ENCODE measurements around the gene ADH4.
"Not testable (repeated sequence)": the region's sequence is repeated elsewhere in the genome, so short reads cannot be mapped to it uniquely, and the experiment has no call there.

Gene ADH4

GRCh38 chr4:99088023-99088449 is 56.1 kb downstream of the ADH4 start:
- WGBS (ENCODE audit: insufficient coverage, insufficient read length) = no CpG with 5 or more reads among the region's 15 CpGs
- no peaks in the 10 kb centered on the region for H3K27me3 ChIP-seq (ENCODE audit: control insufficient read depth, insufficient read depth, low read length)
- no peak overlapping the region for H3K27ac ChIP-seq (ENCODE audit: low read length)
- peak overlapping the region; percentile 100; the same call in 1 of the 2 replicates for H3K4me3 ChIP-seq (ENCODE audit: low read length)
- H3K4me1 ChIP-seq (ENCODE audit: control insufficient read depth, insufficient read depth, low read length) = no peaks in the 10 kb centered on the region
- H3K36me3 ChIP-seq (ENCODE audit: control insufficient read depth, insufficient read depth, low read length) = peaks cover 6% of the 10 kb centered on the region; the same call in 1 of the 2 replicates
- no peaks in the 10 kb centered on the region for H3K9me3 ChIP-seq (ENCODE audit: control insufficient read depth, insufficient read depth, low read length)
- no peak for DNase-seq (ENCODE audit: low read depth, low spot score)

- Histone ChIP-seq H3K27me3 (ENCODE audit: control insufficient read depth, insufficient read depth, low read length) (no peaks in the 10 kb centered on the region), H3K9me3 (ENCODE audit: control insufficient read depth, insufficient read depth, low read length) (no peaks in the 10 kb centered on the region), H3K27ac (ENCODE audit: low read length) (no peak overlapping the region), H3K4me1 (ENCODE audit: control insufficient read depth, insufficient read depth, low read length) (no peaks in the 10 kb centered on the region), H3K4me3 (ENCODE audit: low read length) (no peak overlapping the region), H3K36me3 (ENCODE audit: control insufficient read depth, insufficient read depth, low read length) (peaks cover 20% of the 10 kb centered on the region; the same call in 1 of the 2 replicates)
- no CpG with 5 or more reads among the region's 2 CpGs for whole genome bisulfite sequencing (ENCODE audit: insufficient coverage, insufficient read length)
- DNase-seq (ENCODE audit: low read depth, low spot score) = no peak
These were observed 59.5 kb downstream of the ADH4 start for GRCh38 chr4:99084595-99084994.

GRCh38 chr4:99082192-99082591 is 61.9 kb downstream of the ADH4 start:
- Histone ChIP-seq H3K36me3 (ENCODE audit: control insufficient read depth, insufficient read depth, low read length) (peaks cover 21% of the 10 kb centered on the region; the same call in 1 of the 2 replicates), H3K27ac (ENCODE audit: low read length) (no peak overlapping the region), H3K9me3 (ENCODE audit: control insufficient read depth, insufficient read depth, low read length) (no peaks in the 10 kb centered on the region), H3K4me3 (ENCODE audit: low read length) (no peak overlapping the region), H3K27me3 (ENCODE audit: control insufficient read depth, insufficient read depth, low read length) (no peaks in the 10 kb centered on the region), H3K4me1 (ENCODE audit: control insufficient read depth, insufficient read depth, low read length) (no peaks in the 10 kb centered on the region)
- DNase-seq (ENCODE audit: low read depth, low spot score) = no peak
- WGBS (ENCODE audit: insufficient coverage, insufficient read length) = no CpG with 5 or more reads among the region's 5 CpGs

GRCh38 chr4:99080869-99081268 is 63.2 kb downstream of the ADH4 start:
- H3K27ac ChIP-seq (ENCODE audit: low read length); DNase-seq (ENCODE audit: low read depth, low spot score); H3K4me1 ChIP-seq (ENCODE audit: control insufficient read depth, insufficient read depth, low read length): not testable (repeated sequence)

GRCh38 chr4:99079625-99080295 is 64.3 kb downstream of the ADH4 start:
- no peak for DNase-seq (ENCODE audit: low read depth, low spot score)
- no CpG with 5 or more reads among the region's 5 CpGs for WGBS (ENCODE audit: insufficient coverage, insufficient read length)
- Histone ChIP-seq H3K27me3 (ENCODE audit: control insufficient read depth, insufficient read depth, low read length) (no peaks in the 10 kb centered on the region), H3K9me3 (ENCODE audit: control insufficient read depth, insufficient read depth, low read length) (no peaks in the 10 kb centered on the region), H3K4me3 (ENCODE audit: low read length) (no peak overlapping the region), H3K4me1 (ENCODE audit: control insufficient read depth, insufficient read depth, low read length) (no peaks in the 10 kb centered on the region), H3K27ac (ENCODE audit: low read length) (no peak overlapping the region), H3K36me3 (ENCODE audit: control insufficient read depth, insufficient read depth, low read length) (peaks cover 31% of the 10 kb centered on the region; the same call in 1 of the 2 replicates)

More at GRCh38 chr4:99080869-99081268, 63.2 kb downstream of the ADH4 start:
- H3K4me3 ChIP-seq (ENCODE audit: low read length); H3K27me3 ChIP-seq (ENCODE audit: control insufficient read depth, insufficient read depth, low read length); H3K9me3 ChIP-seq (ENCODE audit: control insufficient read depth, insufficient read depth, low read length): not testable (repeated sequence)
- peaks cover 29% of the 10 kb centered on the region; the same call in 1 of the 2 replicates for H3K36me3 ChIP-seq (ENCODE audit: control insufficient read depth, insufficient read depth, low read length)
- no CpG with 5 or more reads among the region's 6 CpGs for WGBS (ENCODE audit: insufficient coverage, insufficient read length)

- no peaks in the 10 kb centered on the region for H3K9me3 ChIP-seq (ENCODE audit: control insufficient read depth, insufficient read depth, low read length)
- H3K27me3 ChIP-seq (ENCODE audit: control insufficient read depth, insufficient read depth, low read length) = no peaks in the 10 kb centered on the region
- peaks cover 30% of the 10 kb centered on the region; the same call in 1 of the 2 replicates for H3K36me3 ChIP-seq (ENCODE audit: control insufficient read depth, insufficient read depth, low read length)
- no CpG with 5 or more reads among the region's 5 CpGs for WGBS (ENCODE audit: insufficient coverage, insufficient read length)
- no peak overlapping the region for H3K4me3 ChIP-seq (ENCODE audit: low read length)
- H3K4me1 ChIP-seq (ENCODE audit: control insufficient read depth, insufficient read depth, low read length) = no peaks in the 10 kb centered on the region
- no peak overlapping the region for H3K27ac ChIP-seq (ENCODE audit: low read length)
- DNase-seq (ENCODE audit: low read depth, low spot score) = no peak
These were observed 65.0 kb downstream of the ADH4 start for GRCh38 chr4:99078931-99079624.

GRCh38 chr4:99078336-99078735 is 65.8 kb downstream of the ADH4 start:
- no peak for DNase-seq (ENCODE audit: low read depth, low spot score)
- Histone ChIP-seq H3K36me3 (ENCODE audit: control insufficient read depth, insufficient read depth, low read length) (peaks cover 30% of the 10 kb centered on the region; the same call in 1 of the 2 replicates), H3K4me3 (ENCODE audit: low read length) (no peak overlapping the region), H3K9me3 (ENCODE audit: control insufficient read depth, insufficient read depth, low read length) (no peaks in the 10 kb centered on the region), H3K27ac (ENCODE audit: low read length) (no peak overlapping the region), H3K27me3 (ENCODE audit: control insufficient read depth, insufficient read depth, low read length) (no peaks in the 10 kb centered on the region), H3K4me1 (ENCODE audit: control insufficient read depth, insufficient read depth, low read length) (no peaks in the 10 kb centered on the region)
- no CpG with 5 or more reads among the region's 5 CpGs for WGBS (ENCODE audit: insufficient coverage, insufficient read length)

- no peak for DNase-seq (ENCODE audit: low read depth, low spot score)
- no peak overlapping the region for H3K27ac ChIP-seq (ENCODE audit: low read length)
- H3K4me3 ChIP-seq (ENCODE audit: low read length) = no peak overlapping the region
- H3K36me3 ChIP-seq (ENCODE audit: control insufficient read depth, insufficient read depth, low read length) = peaks cover 26% of the 10 kb centered on the region; the same call in 1 of the 2 replicates
- no peaks in the 10 kb centered on the region for H3K27me3 ChIP-seq (ENCODE audit: control insufficient read depth, insufficient read depth, low read length)
- no peaks in the 10 kb centered on the region for H3K9me3 ChIP-seq (ENCODE audit: control insufficient read depth, insufficient read depth, low read length)
- no CpG with 5 or more reads among the region's 4 CpGs for WGBS (ENCODE audit: insufficient coverage, insufficient read length)
- H3K4me1 ChIP-seq (ENCODE audit: control insufficient read depth, insufficient read depth, low read length) = no peaks in the 10 kb centered on the region
These were observed 66.9 kb downstream of the ADH4 start for GRCh38 chr4:99077177-99077576.

- WGBS (ENCODE audit: insufficient coverage, insufficient read length) = no CpG with 5 or more reads among the region's 5 CpGs
- Histone ChIP-seq H3K4me3 (ENCODE audit: low read length) (no peak overlapping the region), H3K9me3 (ENCODE audit: control insufficient read depth, insufficient read depth, low read length) (no peaks in the 10 kb centered on the region), H3K4me1 (ENCODE audit: control insufficient read depth, insufficient read depth, low read length) (no peaks in the 10 kb centered on the region), H3K27ac (ENCODE audit: low read length) (no peak overlapping the region), H3K27me3 (ENCODE audit: control insufficient read depth, insufficient read depth, low read length) (no peaks in the 10 kb centered on the region), H3K36me3 (ENCODE audit: control insufficient read depth, insufficient read depth, low read length) (peaks cover 30% of the 10 kb centered on the region; the same call in 1 of the 2 replicates)
- DNase-seq (ENCODE audit: low read depth, low spot score) = no peak
These were observed 67.7 kb downstream of the ADH4 start for GRCh38 chr4:99076292-99076976.

GRCh38 chr4:99074816-99075215 is 69.3 kb downstream of the ADH4 start:
- Histone ChIP-seq H3K36me3 (ENCODE audit: control insufficient read depth, insufficient read depth, low read length) (peaks cover 19% of the 10 kb centered on the region; the same call in 1 of the 2 replicates), H3K9me3 (ENCODE audit: control insufficient read depth, insufficient read depth, low read length) (no peaks in the 10 kb centered on the region), H3K27ac (ENCODE audit: low read length) (no peak overlapping the region), H3K4me3 (ENCODE audit: low read length) (no peak overlapping the region), H3K27me3 (ENCODE audit: control insufficient read depth, insufficient read depth, low read length) (no peaks in the 10 kb centered on the region), H3K4me1 (ENCODE audit: control insufficient read depth, insufficient read depth, low read length) (no peaks in the 10 kb centered on the region)
- DNase-seq (ENCODE audit: low read depth, low spot score) = no peak
- WGBS (ENCODE audit: insufficient coverage, insufficient read length) = no CpG with 5 or more reads among the region's 7 CpGs

All from iPS DF 6.9 (cell line).